K562 (cell line): ENCODE results near the gene RREB1. TPM values are rescaled to one million over a fixed set of nuclear protein-coding genes. Genes with fewer than 3 reads are reported as not detected.

Source experiments
- DPF2 ChIP-seq: fragments of 450-650 bp; IDR thresholded peaks from 2 replicates; pipeline ENCODE4 v1.6.1; 2016
- FOS ChIP-seq: IDR thresholded peaks from 3 replicates; pipeline ENCODE4 v1.6.1; 2011; ENCODE audit not compliant: insufficient read length; ENCODE audit errors: extremely low read depth
- FOXJ2 ChIP-seq: fragments of 200-800 bp; sonication (Bioruptor generic); IDR thresholded peaks from 2 replicates; pipeline ENCODE4 v1.6.1; 2016; ENCODE audit warnings: missing genetic modification characterization, missing compliant biosample characterization
- MEF2A ChIP-seq: IDR thresholded peaks from 2 replicates; pipeline ENCODE4 v1.6.1; 2011; ENCODE audit warnings: low read depth, mild to moderate bottlenecking, low read length, moderate library complexity; ENCODE audit not compliant: control insufficient read depth
- MYBL2 ChIP-seq, 2 experiments: fragments of 450-650 bp in 1 of 2; sonication (generic) in 1 of 2; formaldehyde crosslinking in 1 of 2; IDR thresholded peaks; 2 replicates each; pipeline versions ENCODE4 v1.6.1 to v1.8.1; 2017 to 2022; ENCODE audit warnings: borderline replicate concordance in 1 of 2, inconsistent platforms in 1 of 2, low read depth in 1 of 2, mild to moderate bottlenecking in 1 of 2, missing genetic modification reagents in 1 of 2, moderate library complexity in 1 of 2
- NCOA2 ChIP-seq, 2 experiments: fragments of 450-650 bp; IDR thresholded peaks; 2 replicates each; pipeline ENCODE4 v1.6.1; 2018; ENCODE audit warnings: mild to moderate bottlenecking in 2 of 2, moderate library complexity in 1 of 2; ENCODE audit not compliant: partially characterized antibody in 2 of 2
- NR2C1 ChIP-seq, 2 experiments: fragments of 450-650 bp; IDR thresholded peaks; 2 replicates each; pipeline ENCODE4 v1.6.1; 2017; ENCODE audit warnings: mild to moderate bottlenecking in 2 of 2, antibody characterized with exemption in 1 of 2, inconsistent platforms in 1 of 2, missing compliant biosample characterization in 1 of 2, missing genetic modification characterization in 1 of 2
- NR2C2 ChIP-seq, 2 experiments: fragments of 200-800 bp in 1 of 2; sonication (Bioruptor generic) in 1 of 2; sonication (generic) in 1 of 2; formaldehyde crosslinking in 1 of 2; IDR thresholded peaks; 2 replicates each; pipeline versions ENCODE4 v1.6.1 to v1.8.0; 2016 to 2022; ENCODE audit warnings: mild to moderate bottlenecking in 1 of 2, missing compliant biosample characterization in 1 of 2, missing genetic modification characterization in 1 of 2, missing genetic modification reagents in 1 of 2
- SNRNP70 ChIP-seq: fragments of 200-400 bp; formaldehyde crosslinking; optimal IDR thresholded peaks from 2 replicates; pipeline ENCODE3; 2017; ENCODE audit warnings: low read depth, low read length
- TCFL5 ChIP-seq: fragments of 250-450 bp; sonication (Bioruptor Pico); conservative IDR thresholded peaks from 2 replicates; pipeline ENCODE4 v1.6.1; 2021; ENCODE audit warnings: mild to moderate bottlenecking, moderate library complexity, matching md5 sums
- ZNF175 ChIP-seq: fragments of 200-800 bp; sonication (Bioruptor generic); IDR thresholded peaks from 2 replicates; pipeline ENCODE4 v1.6.1; 2016; ENCODE audit warnings: low read depth, mild to moderate bottlenecking, missing genetic modification characterization, missing compliant biosample characterization
- ZNF274 ChIP-seq: IDR thresholded peaks from 2 replicates; pipeline ENCODE4 v1.6.1; 2011; ENCODE audit warnings: low read depth, mild to moderate bottlenecking, low read length, moderate library complexity, borderline replicate concordance
- ZNF3 ChIP-seq: fragments of 250-450 bp; sonication (Bioruptor Pico); IDR thresholded peaks from 2 replicates; pipeline ENCODE4 v1.5.0; 2021; ENCODE audit warnings: mild to moderate bottlenecking, moderate library complexity
- ZNF57 ChIP-seq: fragments of 450-650 bp; formaldehyde crosslinking; IDR thresholded peaks from 2 replicates; pipeline ENCODE4 v1.4.0; 2020; ENCODE audit warnings: mild to moderate bottlenecking, moderate library complexity
- polyA plus RNA-seq, 8 experiments: library from polyadenylated mRNA; depleted of rRNA in 4 of 8; stranded (reverse) in 5 of 8; unstranded in 3 of 8; fragments of >200 nt; fragmentation: Nextera tagmentation in 2 of 8; fragmentation: Illumina TruSeq in 1 of 8; extraction: Ambion mirVana in 2 of 8; extraction: Trizol in 1 of 8; gene quantifications; 2 replicates each; pipeline versions ENCODE4 v1.2.1 to v1.2.3, GENCODE V29; 2011 to 2014; ENCODE audit warnings: inconsistent platforms in 1 of 8, missing spikeins in 1 of 8
- total RNA-seq, 7 experiments: library from RNA; depleted of rRNA in 6 of 7; stranded (reverse); fragments of >200 nt in 6 of 7; fragmentation: Illumina TruSeq in 2 of 7; extraction: Trizol in 2 of 7; gene quantifications; 2 replicates each; pipeline versions ENCODE4 v1.2.1 to v1.2.3, GENCODE V29; 2011 to 2021; ENCODE audit warnings: low replicate concordance in 1 of 7
- TF ChIP-seq, protein P1 (sequence below): fragments of 450-650 bp; IDR thresholded peaks from 2 replicates; pipeline ENCODE4 v1.6.1; 2017; ENCODE audit warnings: antibody characterized with exemption, mild to moderate bottlenecking
- TF ChIP-seq, protein P2 (sequence below): fragments of 250-450 bp; sonication (Bioruptor Pico); IDR thresholded peaks from 2 replicates; pipeline ENCODE4 v1.4.0; 2020; ENCODE audit warnings: mild to moderate bottlenecking
- TF ChIP-seq, protein P3 (sequence below), 3 experiments: fragments of 200-800 bp in 1 of 3; fragments of 250-450 bp in 1 of 3; fragments of 450-650 bp in 1 of 3; sonication (Bioruptor Pico) in 1 of 3; sonication (Bioruptor generic) in 1 of 3; formaldehyde crosslinking in 1 of 3; IDR thresholded peaks; 2 replicates each; pipeline versions ENCODE4 v1.6.1 to v1.8.0; 2016 to 2022; ENCODE audit warnings: mild to moderate bottlenecking in 2 of 3, missing genetic modification characterization in 2 of 3, missing compliant biosample characterization in 1 of 3, moderate library complexity in 1 of 3

RREB1 gene
- total and polyA plus RNA-seq, 9 of the 15 experiments (the other 6 are each of a cell fraction or from before 2014, with no cell fraction given), result 3.3 to 64.2 (median 19.3) TPM

DNA sequence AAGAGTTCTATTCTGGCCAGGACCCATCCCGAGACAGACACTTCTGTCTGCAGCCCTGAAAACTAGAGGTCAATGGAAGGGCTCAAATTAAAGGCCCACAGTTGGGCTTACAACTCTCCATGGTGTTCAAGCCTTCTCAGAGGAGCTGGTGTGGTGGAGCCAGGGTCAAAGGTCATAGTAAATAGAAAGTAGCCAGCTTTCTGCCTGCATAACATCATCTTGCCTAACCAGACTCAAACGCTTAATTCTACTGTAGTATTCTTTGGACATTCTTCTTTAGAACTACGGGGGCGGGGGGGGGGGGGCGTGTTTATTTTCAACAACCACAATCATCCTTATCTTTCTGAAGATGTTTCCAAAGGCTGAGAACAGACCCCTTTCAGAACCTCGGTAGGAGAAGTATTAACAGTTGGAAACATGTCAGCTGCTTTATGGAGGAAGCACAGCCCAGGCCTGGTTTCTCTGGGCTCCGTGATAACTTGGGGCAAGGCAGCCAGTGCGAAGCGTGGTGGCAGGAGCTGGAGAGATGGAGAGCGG is 1.5 kb upstream of the RREB1 start (continued):
- TF ChIP-seq, protein P1, sequence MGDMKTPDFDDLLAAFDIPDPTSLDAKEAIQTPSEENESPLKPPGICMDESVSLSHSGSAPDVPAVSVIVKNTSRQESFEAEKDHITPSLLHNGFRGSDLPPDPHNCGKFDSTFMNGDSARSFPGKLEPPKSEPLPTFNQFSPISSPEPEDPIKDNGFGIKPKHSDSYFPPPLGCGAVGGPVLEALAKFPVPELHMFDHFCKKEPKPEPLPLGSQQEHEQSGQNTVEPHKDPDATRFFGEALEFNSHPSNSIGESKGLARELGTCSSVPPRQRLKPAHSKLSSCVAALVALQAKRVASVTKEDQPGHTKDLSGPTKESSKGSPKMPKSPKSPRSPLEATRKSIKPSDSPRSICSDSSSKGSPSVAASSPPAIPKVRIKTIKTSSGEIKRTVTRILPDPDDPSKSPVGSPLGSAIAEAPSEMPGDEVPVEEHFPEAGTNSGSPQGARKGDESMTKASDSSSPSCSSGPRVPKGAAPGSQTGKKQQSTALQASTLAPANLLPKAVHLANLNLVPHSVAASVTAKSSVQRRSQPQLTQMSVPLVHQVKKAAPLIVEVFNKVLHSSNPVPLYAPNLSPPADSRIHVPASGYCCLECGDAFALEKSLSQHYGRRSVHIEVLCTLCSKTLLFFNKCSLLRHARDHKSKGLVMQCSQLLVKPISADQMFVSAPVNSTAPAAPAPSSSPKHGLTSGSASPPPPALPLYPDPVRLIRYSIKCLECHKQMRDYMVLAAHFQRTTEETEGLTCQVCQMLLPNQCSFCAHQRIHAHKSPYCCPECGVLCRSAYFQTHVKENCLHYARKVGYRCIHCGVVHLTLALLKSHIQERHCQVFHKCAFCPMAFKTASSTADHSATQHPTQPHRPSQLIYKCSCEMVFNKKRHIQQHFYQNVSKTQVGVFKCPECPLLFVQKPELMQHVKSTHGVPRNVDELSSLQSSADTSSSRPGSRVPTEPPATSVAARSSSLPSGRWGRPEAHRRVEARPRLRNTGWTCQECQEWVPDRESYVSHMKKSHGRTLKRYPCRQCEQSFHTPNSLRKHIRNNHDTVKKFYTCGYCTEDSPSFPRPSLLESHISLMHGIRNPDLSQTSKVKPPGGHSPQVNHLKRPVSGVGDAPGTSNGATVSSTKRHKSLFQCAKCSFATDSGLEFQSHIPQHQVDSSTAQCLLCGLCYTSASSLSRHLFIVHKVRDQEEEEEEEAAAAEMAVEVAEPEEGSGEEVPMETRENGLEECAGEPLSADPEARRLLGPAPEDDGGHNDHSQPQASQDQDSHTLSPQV, result peak; percentile 73; the same call in 1 of the 2 replicates
- no peak for TF ChIP-seq ZNF57
- no peak for TF ChIP-seq MEF2A
- no peak for TF ChIP-seq ZNF3
- no peak for TF ChIP-seq NCOA2 (IDR thresholded peaks at IDR 0.05; ENCODE audit: partially characterized antibody in 2 of 2)
- TF ChIP-seq FOS, result no peak
- TF ChIP-seq TCFL5, result no peak
- peak; percentile 93 for TF ChIP-seq NR2C1 (IDR thresholded peaks at IDR 0.05)
- TF ChIP-seq NR2C1 (tag; IDR thresholded peaks at IDR 0.05), result peak; percentile 95
- TF ChIP-seq ZNF175 (CRISPR knock-in tag), result 0 out of 2 replicates have a peak, but pooled peaks have one; percentile 26
- peak; percentile 91 for TF ChIP-seq NR2C2 (CRISPR knock-in tag; IDR thresholded peaks at IDR 0.05)
- peak; percentile 94 for TF ChIP-seq NR2C2 (tag; IDR thresholded peaks at IDR 0.05)
- no peak for TF ChIP-seq FOXJ2 (tag)
- TF ChIP-seq, protein P2, sequence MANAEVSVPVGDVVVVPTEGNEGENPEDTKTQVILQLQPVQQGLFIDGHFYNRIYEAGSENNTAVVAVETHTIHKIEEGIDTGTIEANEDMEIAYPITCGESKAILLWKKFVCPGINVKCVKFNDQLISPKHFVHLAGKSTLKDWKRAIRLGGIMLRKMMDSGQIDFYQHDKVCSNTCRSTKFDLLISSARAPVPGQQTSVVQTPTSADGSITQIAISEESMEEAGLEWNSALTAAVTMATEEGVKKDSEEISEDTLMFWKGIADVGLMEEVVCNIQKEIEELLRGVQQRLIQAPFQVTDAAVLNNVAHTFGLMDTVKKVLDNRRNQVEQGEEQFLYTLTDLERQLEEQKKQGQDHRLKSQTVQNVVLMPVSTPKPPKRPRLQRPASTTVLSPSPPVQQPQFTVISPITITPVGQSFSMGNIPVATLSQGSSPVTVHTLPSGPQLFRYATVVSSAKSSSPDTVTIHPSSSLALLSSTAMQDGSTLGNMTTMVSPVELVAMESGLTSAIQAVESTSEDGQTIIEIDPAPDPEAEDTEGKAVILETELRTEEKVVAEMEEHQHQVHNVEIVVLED (CRISPR knock-in tag), result no peak
- no peak for TF ChIP-seq SNRNP70
- TF ChIP-seq, protein P3, sequence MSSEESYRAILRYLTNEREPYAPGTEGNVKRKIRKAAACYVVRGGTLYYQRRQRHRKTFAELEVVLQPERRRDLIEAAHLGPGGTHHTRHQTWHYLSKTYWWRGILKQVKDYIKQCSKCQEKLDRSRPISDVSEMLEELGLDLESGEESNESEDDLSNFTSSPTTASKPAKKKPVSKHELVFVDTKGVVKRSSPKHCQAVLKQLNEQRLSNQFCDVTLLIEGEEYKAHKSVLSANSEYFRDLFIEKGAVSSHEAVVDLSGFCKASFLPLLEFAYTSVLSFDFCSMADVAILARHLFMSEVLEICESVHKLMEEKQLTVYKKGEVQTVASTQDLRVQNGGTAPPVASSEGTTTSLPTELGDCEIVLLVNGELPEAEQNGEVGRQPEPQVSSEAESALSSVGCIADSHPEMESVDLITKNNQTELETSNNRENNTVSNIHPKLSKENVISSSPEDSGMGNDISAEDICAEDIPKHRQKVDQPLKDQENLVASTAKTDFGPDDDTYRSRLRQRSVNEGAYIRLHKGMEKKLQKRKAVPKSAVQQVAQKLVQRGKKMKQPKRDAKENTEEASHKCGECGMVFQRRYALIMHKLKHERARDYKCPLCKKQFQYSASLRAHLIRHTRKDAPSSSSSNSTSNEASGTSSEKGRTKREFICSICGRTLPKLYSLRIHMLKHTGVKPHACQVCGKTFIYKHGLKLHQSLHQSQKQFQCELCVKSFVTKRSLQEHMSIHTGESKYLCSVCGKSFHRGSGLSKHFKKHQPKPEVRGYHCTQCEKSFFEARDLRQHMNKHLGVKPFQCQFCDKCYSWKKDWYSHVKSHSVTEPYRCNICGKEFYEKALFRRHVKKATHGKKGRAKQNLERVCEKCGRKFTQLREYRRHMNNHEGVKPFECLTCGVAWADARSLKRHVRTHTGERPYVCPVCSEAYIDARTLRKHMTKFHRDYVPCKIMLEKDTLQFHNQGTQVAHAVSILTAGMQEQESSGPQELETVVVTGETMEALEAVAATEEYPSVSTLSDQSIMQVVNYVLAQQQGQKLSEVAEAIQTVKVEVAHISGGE (CRISPR knock-in tag; IDR thresholded peaks at IDR 0.05), result peak in 1 of 3 experiments; percentile 30; a peak in 1 of 6 replicates
- TF ChIP-seq DPF2, result no peak
- TF ChIP-seq ZNF274, result no peak
- no peak for TF ChIP-seq MYBL2 (IDR thresholded peaks at IDR 0.05; ENCODE audit: low read depth)
- no peak for TF ChIP-seq MYBL2 (CRISPR knock-in tag; IDR thresholded peaks at IDR 0.05; ENCODE audit: borderline replicate concordance)
